Esophagus muscularis mucosa (tissue), 4 donors: ENCODE measurements around the gene PTCH1.

ENCODE experiments used
- EP300 ChIP-seq: sonication (generic); formaldehyde crosslinking; IDR thresholded peaks from one replicate; pipeline ENCODE4 v1.6.1; 2017; ENCODE audit warnings: antibody characterized with exemption
- POLR2A ChIP-seq: fragments of 450-650 bp; IDR thresholded peaks from one replicate; pipeline ENCODE4 v1.6.1; 2017; ENCODE audit warnings: antibody characterized with exemption, moderate library complexity, mild to moderate bottlenecking, low read depth
- TF ChIP-seq, protein P1 (sequence below), 3 experiments: fragments of 200-600 bp in 2 of 3; fragments of 450-650 bp in 1 of 3; sonication (generic) in 2 of 3; IDR thresholded peaks; one replicate each; pipeline ENCODE4 v1.5.1; 2017 to 2019; ENCODE audit warnings: antibody characterized with exemption in 3 of 3, mild to moderate bottlenecking in 2 of 3, moderate library complexity in 1 of 3

DNA sequence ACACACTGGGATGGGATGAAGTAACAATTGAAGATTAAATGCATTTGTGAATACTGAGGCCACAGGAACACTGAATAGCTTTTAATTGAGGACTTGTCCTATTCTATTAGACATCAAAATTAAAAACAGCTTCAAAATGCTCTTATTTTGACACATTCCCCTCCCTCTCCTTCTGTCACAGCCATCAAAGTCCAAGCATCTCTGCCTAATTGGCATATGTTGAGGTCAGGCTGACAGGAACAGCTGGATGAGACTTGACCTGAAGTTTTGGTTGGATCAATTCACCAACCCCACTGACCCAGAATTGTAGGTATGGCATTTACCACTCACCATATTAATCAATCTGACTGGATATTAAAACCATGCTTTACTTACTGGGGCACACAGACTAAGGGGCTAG lies 96.3 kb downstream of the PTCH1 start:
- TF ChIP-seq, protein P1, sequence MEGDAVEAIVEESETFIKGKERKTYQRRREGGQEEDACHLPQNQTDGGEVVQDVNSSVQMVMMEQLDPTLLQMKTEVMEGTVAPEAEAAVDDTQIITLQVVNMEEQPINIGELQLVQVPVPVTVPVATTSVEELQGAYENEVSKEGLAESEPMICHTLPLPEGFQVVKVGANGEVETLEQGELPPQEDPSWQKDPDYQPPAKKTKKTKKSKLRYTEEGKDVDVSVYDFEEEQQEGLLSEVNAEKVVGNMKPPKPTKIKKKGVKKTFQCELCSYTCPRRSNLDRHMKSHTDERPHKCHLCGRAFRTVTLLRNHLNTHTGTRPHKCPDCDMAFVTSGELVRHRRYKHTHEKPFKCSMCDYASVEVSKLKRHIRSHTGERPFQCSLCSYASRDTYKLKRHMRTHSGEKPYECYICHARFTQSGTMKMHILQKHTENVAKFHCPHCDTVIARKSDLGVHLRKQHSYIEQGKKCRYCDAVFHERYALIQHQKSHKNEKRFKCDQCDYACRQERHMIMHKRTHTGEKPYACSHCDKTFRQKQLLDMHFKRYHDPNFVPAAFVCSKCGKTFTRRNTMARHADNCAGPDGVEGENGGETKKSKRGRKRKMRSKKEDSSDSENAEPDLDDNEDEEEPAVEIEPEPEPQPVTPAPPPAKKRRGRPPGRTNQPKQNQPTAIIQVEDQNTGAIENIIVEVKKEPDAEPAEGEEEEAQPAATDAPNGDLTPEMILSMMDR (IDR thresholded peaks at IDR 0.05), result no peak
- TF ChIP-seq POLR2A (no peak), EP300 (no peak)
